ENCODE results near the gene DBN1.

The DBN1 gene

DNA sequence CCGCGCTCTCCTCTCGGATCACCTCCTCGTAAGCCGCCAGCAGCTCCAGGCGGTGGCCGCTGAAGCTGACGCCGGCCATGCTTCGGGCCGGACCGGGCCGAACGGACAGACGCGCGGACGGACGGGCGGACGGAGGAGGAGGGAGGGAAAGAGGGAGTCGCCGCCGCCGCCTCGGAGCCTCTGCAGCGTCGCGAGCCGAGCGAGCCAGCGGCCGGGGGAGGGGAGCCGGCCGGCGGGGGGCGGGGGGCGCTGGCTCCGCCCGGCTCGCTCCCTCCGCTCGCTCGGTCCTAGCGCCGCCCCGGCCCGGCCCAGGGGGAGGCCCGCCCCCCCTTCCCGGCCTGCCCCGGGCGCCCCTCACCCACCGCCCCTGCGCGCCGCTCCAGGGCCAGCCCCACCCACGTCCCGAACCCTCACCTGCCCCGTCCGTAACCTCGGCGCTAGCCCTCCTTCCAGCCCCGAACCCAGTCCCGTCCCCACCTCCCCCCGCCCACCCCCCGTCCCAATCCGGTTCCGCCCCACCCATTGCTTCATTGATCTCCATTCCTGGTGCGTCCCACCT, at the start of gene DBN1:
Gene DBN1 (minus strand): TSS at position 192 of the 559 bp plus-strand sequence. CDS start 113 bp downstream, at position 79.
- peak; percentile 60 for DNase-seq

DNA sequence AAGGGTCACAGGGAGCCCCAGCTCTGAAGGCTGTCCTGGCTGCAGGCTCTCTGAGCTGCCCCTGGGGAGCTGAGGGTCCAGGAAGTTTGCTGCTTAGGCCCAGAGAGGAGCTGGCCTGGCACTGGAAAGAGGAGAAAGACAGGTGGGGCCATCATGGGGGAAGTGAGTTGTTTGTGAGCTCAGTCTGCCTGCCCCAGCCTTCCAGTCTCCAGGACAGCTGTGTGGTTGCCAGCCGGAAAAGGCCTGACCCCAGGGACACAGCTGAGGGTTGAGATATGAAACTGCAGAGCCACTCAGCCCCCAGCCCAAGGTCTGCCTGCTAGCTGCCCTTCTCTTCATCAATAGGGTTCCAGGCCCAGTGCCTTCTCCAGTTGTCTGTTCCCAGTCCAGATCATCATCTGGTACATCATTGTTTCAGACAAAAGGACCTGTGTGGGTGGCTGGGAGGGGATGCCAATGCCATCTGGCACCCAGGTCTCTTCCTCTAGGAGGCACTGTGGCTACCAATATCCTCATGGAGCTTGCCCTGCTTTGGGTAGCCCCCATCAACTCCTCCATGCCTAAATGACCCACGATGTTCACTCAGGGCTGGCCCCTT, 47.6 kb upstream of the DBN1 start:
- no peak for DNase-seq

GRCh38 chr5:177520271-177520670, 46.8 kb upstream of the DBN1 start:
- no peak for DNase-seq

DNA sequence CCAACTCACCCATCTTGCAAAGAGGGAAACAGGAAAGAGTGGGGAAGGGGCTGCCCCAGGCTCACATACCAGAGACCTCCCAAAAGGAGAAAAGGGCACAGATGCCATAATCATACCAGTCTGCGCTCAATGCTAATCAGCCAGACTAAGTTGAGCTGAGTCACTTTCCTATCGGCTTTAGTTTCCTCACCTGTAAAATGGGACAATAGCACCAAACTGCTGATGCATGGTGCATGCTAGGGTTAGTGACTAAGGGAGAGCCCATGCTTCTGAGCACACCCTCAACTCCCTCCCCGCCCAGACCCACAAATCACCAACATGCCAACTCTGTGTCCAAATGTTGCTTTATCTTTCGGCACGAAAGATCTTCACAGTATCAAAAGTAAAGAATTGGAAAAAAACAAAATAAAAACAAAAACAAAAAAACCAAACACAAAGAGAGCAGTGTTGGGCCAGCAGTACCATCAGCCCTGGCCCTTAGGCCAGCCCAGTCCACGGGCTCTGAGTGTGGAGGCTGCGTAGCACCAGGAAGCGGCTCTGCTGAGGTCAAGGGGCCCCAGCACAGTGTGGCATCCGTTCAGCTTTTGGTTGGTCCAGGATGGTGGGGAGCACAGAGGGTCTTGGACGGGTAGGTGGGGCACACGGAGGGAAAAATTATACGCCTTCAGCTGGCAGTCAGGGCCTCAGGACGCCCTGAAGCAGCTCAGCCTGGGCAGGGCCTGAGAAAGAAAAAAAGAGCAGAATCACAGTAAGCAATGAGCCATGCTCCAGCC, 46.2 kb upstream of the DBN1 start:
- no peak for DNase-seq

GRCh38 chr5:177516601-177517568, 43.5 kb upstream of the DBN1 start, which contains the start of gene DDX41:
Gene DDX41, minus strand, starts transcription at chr5:177516961. Its CDS starts 16 bp downstream, at chr5:177516945.
- peak; percentile 91 for DNase-seq

GRCh38 chr5:177515580-177515979, 42.1 kb upstream of the DBN1 start:
- DNase-seq = no peak

DNA sequence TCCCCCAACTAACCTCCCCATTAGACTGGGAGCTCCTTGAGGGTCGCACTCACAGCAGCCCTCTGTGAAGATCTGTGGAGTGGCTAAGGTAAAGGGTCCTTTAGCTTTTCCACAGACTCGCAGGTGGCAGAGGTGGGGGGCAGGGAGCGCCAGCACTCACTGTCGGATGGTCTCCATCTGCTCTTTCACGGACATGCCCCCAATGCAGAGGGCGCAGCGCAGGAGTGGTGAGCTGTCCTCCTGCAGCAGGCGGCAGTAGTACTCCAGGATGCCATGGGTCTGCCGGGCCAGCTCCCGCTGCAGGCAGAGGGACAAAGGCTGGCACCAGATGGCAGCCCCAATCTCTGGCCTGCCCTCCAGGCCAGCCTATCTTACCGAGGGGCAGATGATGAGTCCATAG, 41.1 kb upstream of the DBN1 start:
- no peak for DNase-seq

DNA sequence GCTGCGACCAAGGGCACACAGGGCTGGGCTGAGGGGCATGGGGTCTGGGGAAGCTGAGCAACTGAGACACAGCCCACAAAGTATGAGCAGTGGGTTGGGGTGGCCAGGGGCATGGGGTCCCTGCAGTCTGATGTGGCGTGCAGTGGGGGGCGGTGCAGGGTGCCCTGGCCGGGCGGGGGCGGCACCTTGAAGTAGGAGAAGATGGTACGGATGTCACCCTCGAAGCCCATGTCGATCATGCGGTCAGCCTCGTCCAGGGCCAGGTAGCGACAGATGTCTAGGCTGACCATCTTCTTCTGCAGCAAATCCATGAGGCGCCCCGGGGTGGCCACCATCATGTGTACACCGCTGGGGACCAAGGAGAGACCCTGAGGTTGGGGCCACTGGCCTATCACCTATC, 40.1 kb upstream of the DBN1 start:
- no peak for DNase-seq

DNA sequence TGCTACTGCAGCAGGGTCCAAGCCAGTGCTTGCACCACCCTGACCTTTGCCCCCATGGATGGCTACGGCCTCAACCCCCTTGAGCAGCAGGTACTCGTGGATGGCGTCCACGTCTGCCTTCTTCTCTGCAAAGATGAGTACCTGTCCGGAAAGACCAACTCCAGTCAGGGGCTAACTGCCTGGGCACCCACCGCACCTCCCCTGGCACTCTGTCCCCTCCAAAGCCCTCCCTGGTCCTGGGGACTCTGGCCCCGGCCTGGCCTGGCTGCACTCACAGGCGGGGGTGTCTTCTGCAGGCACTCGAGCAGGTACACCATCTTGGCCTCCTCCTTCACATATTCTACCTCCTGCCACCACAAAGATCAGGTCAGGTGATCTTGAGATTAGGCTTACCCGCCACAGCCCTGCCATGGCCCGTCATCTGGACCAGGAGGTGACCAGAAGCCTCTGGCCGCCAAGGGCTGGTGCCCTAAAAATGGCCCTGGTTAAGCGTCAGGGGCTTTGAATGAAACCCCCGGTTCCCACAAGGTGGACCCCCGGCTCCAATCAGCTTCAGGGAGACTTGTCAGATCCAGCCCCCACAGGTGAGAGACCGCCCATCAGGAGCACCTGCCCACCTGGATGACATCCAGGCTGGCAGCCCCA, 39.4 kb upstream of the DBN1 start:
- no peak for DNase-seq

- DNase-seq = no peak
These were observed 38.6 kb upstream of the DBN1 start for GRCh38 chr5:177511796-177512675.

DNA sequence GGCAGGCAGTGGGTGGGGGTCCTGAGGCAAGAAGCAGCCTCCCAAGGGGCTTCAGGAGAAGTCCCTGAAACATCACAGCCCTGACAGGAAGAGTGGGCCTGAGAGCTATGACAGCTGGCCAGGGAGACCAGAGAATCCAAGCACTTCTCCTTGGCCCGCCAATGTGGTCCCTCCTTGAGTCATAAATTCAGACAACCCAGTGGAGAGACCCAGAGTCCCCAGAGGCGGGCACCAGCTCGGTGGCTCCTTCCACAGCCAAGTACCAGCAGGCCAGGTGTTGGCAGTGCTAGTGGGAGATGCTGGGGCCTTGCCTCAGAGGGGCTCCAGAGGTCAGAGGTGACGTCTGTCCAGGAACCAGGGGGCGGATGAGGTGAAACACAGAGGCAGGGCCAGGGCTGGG, 37.7 kb upstream of the DBN1 start:
- no peak for DNase-seq

GRCh38 chr5:177510567-177511053, 37.2 kb upstream of the DBN1 start:
- no peak for DNase-seq

- no peak for DNase-seq
These were observed 36.6 kb upstream of the DBN1 start for GRCh38 chr5:177509991-177510566.

DNA sequence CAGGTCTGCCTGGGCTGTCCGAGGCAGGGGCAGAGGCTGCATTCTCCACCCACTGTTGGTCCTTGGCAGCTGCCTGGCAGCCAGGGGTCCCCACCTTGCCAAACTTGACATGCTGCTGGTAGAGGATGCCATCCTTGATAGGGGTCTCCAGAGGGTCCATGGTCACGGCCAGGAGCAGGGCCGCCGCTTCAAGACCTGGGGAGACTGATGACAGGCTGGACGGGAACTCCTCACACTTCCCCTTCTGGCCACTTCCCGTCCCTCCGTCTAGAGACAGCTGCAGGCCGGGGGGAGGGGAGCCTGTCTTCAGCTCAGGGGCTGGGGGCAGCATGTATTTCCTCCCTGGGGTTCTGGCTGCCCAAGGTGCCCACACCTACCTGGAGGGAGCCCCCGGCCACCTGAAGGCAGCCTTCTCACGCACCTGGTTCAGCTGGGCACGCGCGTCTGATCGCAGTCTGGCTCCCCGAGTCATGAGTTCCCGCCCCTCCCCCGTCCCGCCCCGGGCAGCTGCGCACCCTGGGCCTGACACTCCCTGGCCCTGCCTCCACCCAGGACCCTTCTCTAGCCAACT, 36.0 kb upstream of the DBN1 start, which contains the start of gene DOK3:
Gene DOK3 (minus strand): TSS at position 446 of the 571 bp plus-strand sequence. CDS start 286 bp downstream, at position 160.
- no peak for DNase-seq

GRCh38 chr5:177508837-177509236, 35.4 kb upstream of the DBN1 start:
- no peak for DNase-seq

- DNase-seq = no peak
These were observed 34.8 kb upstream of the DBN1 start for GRCh38 chr5:177508221-177508611.

DNA sequence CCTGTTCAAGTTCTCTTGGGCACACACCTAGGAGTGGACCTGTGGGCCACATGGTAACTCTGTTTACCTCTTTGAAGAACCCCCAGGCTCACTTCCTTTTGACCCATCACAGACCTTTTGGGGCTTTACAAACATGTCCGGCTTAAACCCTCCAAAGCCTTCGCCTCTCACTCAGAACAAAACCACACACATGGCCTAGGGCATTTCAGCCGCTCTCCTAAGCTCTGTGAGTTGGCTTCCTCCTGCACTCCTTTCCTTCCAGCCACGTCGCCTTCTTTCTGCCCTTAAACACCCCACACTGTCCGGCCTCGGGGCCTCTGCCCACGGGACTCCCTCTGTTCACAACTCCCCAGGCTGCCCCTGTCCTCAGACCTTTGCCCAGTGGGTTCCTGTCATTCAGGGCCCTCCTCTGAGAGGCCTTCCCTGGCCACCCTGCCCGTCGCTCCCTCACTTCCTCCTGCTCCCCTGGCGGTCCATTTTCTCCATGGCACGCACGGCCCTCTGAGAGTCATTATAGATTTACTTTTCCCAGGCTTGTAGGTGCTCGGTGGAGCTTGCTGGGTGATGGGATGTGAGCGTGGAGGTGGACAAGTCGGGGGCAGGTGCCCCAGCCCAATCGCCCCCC, 34.3 kb upstream of the DBN1 start:
- no peak for DNase-seq

DNA sequence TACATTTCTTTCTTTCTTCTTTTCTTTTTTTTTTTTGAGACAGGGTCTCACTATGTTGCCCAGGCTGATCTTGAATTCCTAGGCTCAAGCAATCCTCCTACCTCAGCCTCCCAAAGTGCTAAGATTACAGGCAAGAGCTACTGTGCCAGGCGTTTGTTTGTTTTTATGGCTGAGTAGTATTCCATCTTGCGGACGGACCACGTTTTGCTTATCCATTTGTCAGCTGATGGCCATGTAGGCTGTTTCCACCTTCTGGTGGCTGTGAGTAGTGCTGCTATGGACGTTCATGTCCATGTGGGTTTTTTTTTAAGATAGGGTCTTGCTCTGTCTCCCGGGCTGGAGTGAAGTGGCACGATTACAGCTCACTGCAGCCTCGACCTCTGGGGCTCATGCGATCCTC, 33.7 kb upstream of the DBN1 start:
- DNase-seq = no peak

DNA sequence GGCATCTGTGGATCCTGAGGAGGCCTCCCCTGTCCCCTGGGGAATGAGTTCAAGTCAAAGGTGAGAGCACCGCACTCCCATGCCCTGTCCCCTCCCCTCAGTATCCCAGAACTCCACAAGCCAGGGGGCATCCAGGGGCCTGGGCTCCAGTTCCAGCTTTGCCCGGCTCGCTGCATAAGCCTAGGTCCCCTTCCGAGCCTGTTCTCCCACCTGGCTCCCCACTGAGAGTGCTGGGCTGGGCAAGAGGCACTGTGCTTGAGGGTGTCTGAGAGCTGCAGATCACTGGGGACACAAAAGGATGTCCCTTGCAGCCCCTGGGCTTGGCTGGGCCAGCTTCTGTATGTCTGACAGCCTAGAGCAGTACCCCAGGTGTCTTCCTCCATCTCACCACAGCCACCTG, 31.6 kb upstream of the DBN1 start:
- DNase-seq = no peak

All from NCI-H1048 (cell line).